Measurements from ENCODE around the gene SCGB1A1. TPM values are rescaled to one million over a fixed set of nuclear protein-coding genes. Genes with fewer than 3 reads are reported as not detected.
A peak's percentile ranks its signal among the peaks of the same experiment; 100 is the strongest.

Gene SCGB1A1
- total RNA-seq, 4 donors from 2014 or later = not detected

DNA sequence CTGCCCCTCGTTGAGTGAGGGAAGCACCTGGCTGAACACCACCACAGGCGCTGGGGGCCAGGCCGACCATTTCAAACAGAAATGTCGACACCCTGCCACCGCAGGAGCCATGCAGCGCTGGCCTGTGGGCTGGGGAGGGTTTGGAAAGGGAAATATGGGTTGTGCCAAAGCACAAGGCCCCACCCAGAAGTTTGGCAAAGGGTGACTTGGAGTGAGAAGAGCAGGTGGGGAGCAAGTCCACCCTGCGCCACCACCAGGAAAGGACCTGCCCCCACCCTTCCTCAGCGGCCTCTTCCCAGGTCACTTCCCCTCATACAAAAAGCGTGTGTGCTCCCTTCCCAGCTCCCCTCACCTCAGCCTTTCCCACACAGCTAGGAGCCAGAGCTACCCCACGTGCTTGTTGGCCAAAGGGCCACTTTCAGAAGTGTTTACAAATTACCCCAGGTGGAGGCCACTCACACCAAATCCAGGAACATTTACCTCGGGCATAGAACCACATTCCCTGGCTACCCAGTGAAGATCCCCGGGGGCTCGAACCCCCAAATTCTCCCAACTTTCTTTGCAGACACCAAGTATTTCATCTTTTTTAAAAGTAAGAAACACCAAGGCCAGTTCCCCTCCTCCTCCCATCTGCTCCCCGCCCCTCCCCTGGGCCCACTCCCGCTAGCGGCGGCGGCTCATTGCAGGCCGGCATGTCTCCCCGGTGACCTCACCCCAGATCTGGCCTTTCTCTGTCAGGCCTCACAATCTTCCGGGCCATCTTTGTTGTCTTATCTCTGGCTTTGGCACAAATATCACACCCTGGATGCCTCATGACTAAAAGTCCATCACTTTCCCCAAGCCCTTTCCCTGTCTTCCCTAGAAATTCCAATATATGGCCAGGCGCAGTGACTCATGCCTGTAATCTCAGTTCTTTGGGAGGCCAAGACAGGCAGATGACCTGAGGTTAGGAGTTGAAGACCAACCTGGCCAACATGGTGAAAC is 20.5 kb upstream of the SCGB1A1 start:
- ATAC-seq (ENCODE audit: low FRiP score) (peak; percentile 34), DNase-seq (ENCODE audit: low spot score) (no peak)
- TF ChIP-seq, protein P1, sequence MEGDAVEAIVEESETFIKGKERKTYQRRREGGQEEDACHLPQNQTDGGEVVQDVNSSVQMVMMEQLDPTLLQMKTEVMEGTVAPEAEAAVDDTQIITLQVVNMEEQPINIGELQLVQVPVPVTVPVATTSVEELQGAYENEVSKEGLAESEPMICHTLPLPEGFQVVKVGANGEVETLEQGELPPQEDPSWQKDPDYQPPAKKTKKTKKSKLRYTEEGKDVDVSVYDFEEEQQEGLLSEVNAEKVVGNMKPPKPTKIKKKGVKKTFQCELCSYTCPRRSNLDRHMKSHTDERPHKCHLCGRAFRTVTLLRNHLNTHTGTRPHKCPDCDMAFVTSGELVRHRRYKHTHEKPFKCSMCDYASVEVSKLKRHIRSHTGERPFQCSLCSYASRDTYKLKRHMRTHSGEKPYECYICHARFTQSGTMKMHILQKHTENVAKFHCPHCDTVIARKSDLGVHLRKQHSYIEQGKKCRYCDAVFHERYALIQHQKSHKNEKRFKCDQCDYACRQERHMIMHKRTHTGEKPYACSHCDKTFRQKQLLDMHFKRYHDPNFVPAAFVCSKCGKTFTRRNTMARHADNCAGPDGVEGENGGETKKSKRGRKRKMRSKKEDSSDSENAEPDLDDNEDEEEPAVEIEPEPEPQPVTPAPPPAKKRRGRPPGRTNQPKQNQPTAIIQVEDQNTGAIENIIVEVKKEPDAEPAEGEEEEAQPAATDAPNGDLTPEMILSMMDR (IDR thresholded peaks at IDR 0.05) = no peak

DNA sequence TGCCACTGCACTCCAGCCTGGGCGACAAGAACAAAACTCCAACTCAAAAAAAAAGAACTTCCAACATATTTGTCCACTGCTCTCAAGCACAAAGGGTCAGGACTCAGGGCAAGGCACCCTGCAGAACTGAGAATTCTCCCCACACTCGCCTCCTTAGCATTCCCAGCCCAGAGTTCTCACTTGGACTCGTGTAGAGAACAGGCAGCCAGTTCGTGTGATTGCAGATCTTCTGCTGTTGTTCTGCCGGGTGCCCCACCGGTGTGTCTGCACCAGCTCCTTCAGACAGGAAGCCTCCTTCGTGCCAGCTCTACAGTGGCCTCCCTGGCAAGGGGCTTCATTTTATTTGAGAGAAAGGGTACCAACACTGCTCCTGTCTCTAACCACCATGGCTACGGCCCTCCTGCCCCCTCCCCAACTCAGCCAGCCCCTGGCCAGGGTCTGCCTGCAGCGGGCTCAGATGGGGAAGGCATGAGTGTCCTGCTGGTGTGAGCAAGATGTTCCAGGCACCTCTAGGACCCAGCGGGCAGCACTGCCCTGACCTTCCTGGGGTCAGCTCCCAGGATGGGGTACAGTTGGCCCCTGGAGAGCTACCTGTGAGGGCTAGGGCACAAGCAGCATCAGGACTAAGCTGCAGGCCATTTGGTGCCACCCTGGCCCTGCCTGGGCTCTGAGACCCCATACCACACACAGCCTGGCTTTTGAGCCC is 19.5 kb upstream of the SCGB1A1 start:
- ATAC-seq (ENCODE audit: low FRiP score) (no peak), DNase-seq (ENCODE audit: low spot score) (no peak)
- TF ChIP-seq, protein P1 (IDR thresholded peaks at IDR 0.05) = no peak

DNA sequence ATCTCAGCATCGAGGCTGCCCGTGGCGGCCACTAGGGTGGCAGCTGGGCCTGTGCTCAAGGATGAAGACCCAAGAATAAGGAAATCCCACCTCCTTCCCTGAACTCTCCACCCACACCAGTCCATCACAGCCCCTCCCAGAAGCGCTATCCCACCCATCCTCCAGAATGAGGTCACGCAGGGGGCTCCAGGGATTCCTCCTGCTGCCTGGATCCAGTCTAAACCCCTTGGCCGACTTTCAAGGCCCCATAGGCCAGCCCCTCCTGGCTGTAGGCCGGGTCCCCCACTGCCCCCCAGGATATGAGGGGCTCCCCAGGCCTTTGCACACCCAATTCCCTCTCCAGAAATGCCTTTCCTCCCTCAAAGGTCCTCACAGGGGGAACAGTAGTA is 19.0 kb upstream of the SCGB1A1 start:
- TF ChIP-seq, protein P1 (IDR thresholded peaks at IDR 0.05) = no peak
- ATAC-seq (ENCODE audit: low FRiP score) (no peak), DNase-seq (ENCODE audit: low spot score) (no peak)

DNA sequence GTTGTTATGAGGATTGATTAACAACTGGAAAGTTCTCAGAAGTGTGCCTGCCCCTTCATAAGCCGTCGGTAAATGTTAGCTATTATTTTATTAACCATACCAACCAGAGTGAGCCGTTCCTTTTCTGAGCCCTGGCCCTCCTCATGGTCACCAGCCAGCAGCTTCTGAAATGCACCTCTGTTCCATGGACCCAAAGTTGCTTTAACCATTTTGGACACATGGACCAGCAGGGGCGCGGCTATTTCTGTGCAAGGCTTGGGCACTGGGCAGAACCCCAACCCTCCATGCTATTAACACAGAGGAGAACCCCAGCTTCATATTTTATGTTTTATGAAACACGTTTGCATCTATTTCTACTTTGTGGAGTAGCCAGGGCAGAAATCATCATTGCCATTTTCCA is 18.6 kb upstream of the SCGB1A1 start:
- DNase-seq (ENCODE audit: low spot score) = no peak
- TF ChIP-seq, protein P1 (IDR thresholded peaks at IDR 0.05) = no peak
- ATAC-seq (ENCODE audit: low FRiP score) = no peak

DNA sequence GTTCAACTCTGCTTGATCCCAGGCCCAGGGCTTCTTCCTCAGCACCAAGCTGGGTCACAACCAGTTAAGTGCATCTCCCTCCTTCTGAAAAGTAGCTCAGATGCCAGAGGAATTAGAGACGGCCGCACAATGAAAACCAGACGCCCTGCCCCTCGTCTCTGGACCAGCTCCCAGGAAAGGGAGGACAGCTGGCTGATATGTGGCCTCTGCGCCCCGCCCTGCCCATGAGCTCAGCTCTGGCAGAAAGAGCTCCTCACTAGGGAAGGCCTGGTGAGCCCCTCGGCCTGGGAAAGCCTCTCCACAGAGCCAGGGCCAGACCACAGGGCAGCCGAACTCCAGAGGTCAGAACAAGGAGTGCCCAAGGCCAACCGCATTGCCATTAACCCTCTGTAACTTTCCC is 18.1 kb upstream of the SCGB1A1 start:
- no peak for DNase-seq (ENCODE audit: low spot score)
- TF ChIP-seq, protein P1 (IDR thresholded peaks at IDR 0.05) = no peak

DNA sequence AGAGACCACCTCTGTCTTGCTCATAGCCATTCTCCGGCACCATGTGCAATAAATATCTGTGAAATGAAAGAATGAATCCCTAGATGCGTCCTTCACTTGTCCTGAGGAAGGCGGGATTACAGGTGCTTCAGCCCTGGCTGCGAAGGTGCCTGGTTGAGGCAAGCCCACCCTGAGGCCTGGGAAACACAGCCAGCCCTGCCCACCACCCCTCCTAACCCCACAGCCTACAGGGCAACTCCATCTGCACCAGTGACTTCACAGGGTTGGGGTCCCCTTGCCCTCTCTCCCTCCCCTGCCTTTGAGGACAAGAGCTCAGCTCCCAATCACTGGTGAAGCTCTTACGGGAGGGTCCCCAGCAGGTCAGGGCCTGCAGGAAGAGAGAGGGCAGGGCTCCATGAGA is 17.5 kb upstream of the SCGB1A1 start:
- no peak for ATAC-seq (ENCODE audit: low FRiP score)
- TF ChIP-seq, protein P1 (IDR thresholded peaks at IDR 0.05) = no peak
- DNase-seq (ENCODE audit: low spot score) = no peak

More for the DNA sequence above, 18.1 kb upstream of the SCGB1A1 start:
- ATAC-seq (ENCODE audit: low FRiP score) = peak; percentile 49

Data from omental fat pad (tissue), 4 donors.